Calu3 (cell line): ENCODE data around the gene PARD3. TPM values are rescaled to one million over a fixed set of nuclear protein-coding genes. Genes with fewer than 3 reads are reported as not detected.

Source experiments
- BruUV-seq: library from RNA; stranded (reverse); fragments of 400-500 nt; replicated peaks from 2 replicates; lab custom pipeline; 2021; lab: Mats Ljungman, UMichigan
- CTCF ChIA-PET: fragments of 300-600 bp; sonication (Branson Sonifier 250); formaldehyde crosslinking; loops from one replicate; lab custom pipeline; 2022; ENCODE audit warnings: antibody characterized with exemption; lab: Charles Lee
- DNase-seq: peaks from one replicate; pipeline ENCODE4 v3.0.0; 2022
- H3K27ac Mint-ChIP-seq: one replicate; pipeline ENCODE4 v1.8.0; 2022; ENCODE audit warnings: mixed read lengths; ENCODE audit not compliant: unreplicated experiment
- H3K27me3 Mint-ChIP-seq: one replicate; pipeline ENCODE4 v1.8.0; 2022; ENCODE audit warnings: mixed read lengths; ENCODE audit not compliant: unreplicated experiment
- H3K36me3 Mint-ChIP-seq: one replicate; pipeline ENCODE4 v1.8.0; 2022; ENCODE audit warnings: mild to moderate bottlenecking, moderate library complexity, mixed read lengths; ENCODE audit not compliant: insufficient read depth, unreplicated experiment
- H3K4me1 Mint-ChIP-seq: one replicate; pipeline ENCODE4 v1.8.0; 2022; ENCODE audit warnings: mild to moderate bottlenecking, low read depth, mixed read lengths; ENCODE audit not compliant: unreplicated experiment
- H3K4me3 Mint-ChIP-seq: one replicate; pipeline ENCODE4 v1.8.0; 2022; ENCODE audit warnings: mild to moderate bottlenecking, low read depth, moderate library complexity, mixed read lengths; ENCODE audit not compliant: unreplicated experiment
- H3K9me3 Mint-ChIP-seq: one replicate; pipeline ENCODE4 v1.8.0; 2022; ENCODE audit warnings: low read depth, mixed read lengths; ENCODE audit not compliant: unreplicated experiment
- CTCF ChIP-seq: fragments of 200-600 bp; IDR thresholded peaks from one replicate; pipeline ENCODE4 v1.8.0; 2022; ENCODE audit warnings: antibody characterized with exemption; ENCODE audit not compliant: unreplicated experiment
- intact Hi-C: fragments of 100-400 bp; cut with micrococcal nuclease; formaldehyde crosslinking; loops from one replicate; pipeline ENCODE4 v1.10.0; 2022; ENCODE audit not compliant: unreplicated experiment
- total RNA-seq: library from RNA; stranded (reverse); gene quantifications from 2 replicates; pipeline ENCODE4 v1.2.3, GENCODE V29; 2022

Gene PARD3
- total RNA-seq, 1 experiment from 2014 or later: 62.4 TPM

DNA sequence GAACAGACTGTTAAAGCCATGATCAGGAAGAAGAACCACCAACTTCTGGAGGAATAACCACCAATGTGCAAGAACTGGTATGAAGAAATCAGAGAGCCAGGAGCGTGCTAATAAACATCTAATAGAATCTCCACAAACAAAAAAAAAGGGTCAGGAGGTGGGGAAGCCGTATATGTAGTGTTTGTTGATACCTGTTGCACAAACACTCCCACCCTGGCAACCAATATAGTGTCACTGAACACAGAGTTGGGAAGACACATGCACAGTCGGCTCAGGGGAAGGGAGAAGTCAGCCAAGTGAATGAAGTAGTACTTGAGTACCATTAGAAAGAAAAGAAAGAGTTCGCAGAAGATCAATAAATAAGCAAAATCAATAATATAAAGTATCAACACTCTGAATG is 400.1 kb downstream of the PARD3 start:
- Mint-ChIP-seq H3K9me3 (no peaks in the 10 kb centered on the region), H3K27me3 (no peaks in the 10 kb centered on the region), H3K4me1 (peaks cover 67% of the 10 kb centered on the region), H3K4me3 (no peak overlapping the region), H3K36me3 (peaks cover 7% of the 10 kb centered on the region), H3K27ac (no peak overlapping the region)
- no peak for DNase-seq
- intact Hi-C loops: loop anchor here (5.0 kb wide), 1 partner anchor 112 kb away; no protein-coding TSS in a partner anchor
- TF ChIP-seq CTCF: no peak
- CTCF ChIA-PET: no interaction called here
- no TSS peak for BruUV-seq

DNA sequence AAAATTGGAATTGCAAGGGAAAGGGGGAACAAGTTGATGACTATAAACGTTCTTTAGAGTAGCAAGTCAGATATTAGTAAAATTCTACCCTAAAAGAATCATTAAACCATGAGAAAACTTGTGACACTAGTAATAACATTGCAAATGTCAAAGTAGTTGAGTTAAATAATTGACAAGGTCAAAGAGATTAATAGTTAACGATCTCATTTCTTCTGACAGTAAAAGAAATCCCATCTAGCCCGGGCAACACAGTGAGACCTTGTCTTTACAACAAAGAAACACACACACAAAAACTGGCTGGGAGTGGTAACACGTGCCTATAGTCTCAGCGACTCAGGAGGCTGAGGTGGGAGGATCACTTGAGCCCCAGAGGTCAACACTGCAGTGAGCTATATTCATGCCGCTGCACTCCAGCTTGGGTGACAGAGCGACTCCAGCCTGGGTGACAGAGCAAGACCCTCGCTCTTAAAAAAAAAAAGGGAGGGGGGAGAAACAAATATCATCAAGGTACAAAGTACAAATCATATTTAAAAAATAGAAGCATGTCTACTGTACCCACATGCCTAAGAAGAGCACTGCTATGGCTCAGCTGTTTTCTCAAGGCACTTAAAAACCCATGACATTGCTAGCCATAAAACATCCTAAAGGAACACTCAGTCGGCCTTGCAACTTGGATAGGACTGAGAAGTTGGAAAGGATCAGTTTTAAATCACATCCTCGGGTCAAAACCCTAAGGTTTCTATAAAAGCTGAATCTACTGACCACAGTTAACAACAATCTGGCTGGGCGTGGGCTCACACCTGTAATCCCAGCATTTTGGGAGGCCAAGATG is 401.1 kb downstream of the PARD3 start:
- Mint-ChIP-seq H3K9me3 (no peaks in the 10 kb centered on the region), H3K4me1 (peaks cover 62% of the 10 kb centered on the region), H3K4me3 (peak overlapping the region; percentile 41), H3K27ac (peak overlapping the region; percentile 73), H3K36me3 (peaks cover 7% of the 10 kb centered on the region), H3K27me3 (no peaks in the 10 kb centered on the region)
- intact Hi-C loops: no loop called here
- no peak for TF ChIP-seq CTCF
- CTCF ChIA-PET: interaction anchor here (0.7 kb wide), 2 partner anchors 232 to 1066 kb away, joined by 3 to 4 read pairs; no protein-coding TSS in a partner anchor
- peak; percentile 58 for DNase-seq
- no TSS peak for BruUV-seq

GRCh38 chr10:34413214-34413613 is 401.9 kb downstream of the PARD3 start:
- peaks cover 62% of the 10 kb centered on the region for H3K4me1 Mint-ChIP-seq
- peak overlapping the region; percentile 73 for H3K27ac Mint-ChIP-seq
- no TSS peak for BruUV-seq
- CTCF ChIA-PET: no interaction called here
- intact Hi-C loops: no loop called here
- H3K4me3 Mint-ChIP-seq: no peak overlapping the region
- DNase-seq: no peak
- no peaks in the 10 kb centered on the region for H3K9me3 Mint-ChIP-seq
- peaks cover 7% of the 10 kb centered on the region for H3K36me3 Mint-ChIP-seq
- TF ChIP-seq CTCF: no peak
- H3K27me3 Mint-ChIP-seq: no peaks in the 10 kb centered on the region

GRCh38 chr10:34408956-34409355 is 406.1 kb downstream of the PARD3 start:
- H3K4me3 Mint-ChIP-seq: no peak overlapping the region
- H3K27ac Mint-ChIP-seq: peak overlapping the region; percentile 3
- peaks cover 67% of the 10 kb centered on the region for H3K4me1 Mint-ChIP-seq
- no peaks in the 10 kb centered on the region for H3K9me3 Mint-ChIP-seq
- no peak for DNase-seq
- no peak for TF ChIP-seq CTCF
- peaks cover 3% of the 10 kb centered on the region for H3K36me3 Mint-ChIP-seq
- no peaks in the 10 kb centered on the region for H3K27me3 Mint-ChIP-seq
- CTCF ChIA-PET: no interaction called here
- BruUV-seq: no TSS peak
- intact Hi-C loops: loop anchor here (5.0 kb wide), 1 partner anchor 228 kb away; no protein-coding TSS in a partner anchor
